Panc1 (cell line): ENCODE measurements around the gene APAF1. TPM values are rescaled to one million over a fixed set of nuclear protein-coding genes. Genes with fewer than 3 reads are reported as not detected.

Experiments used
- ATAC-seq: fragments of 200-7000 bp; cut with Tn5 transposase; 2 replicates; pipeline ENCODE4 v1.9.1; 2020; ENCODE audit warnings: mild to moderate bottlenecking, moderate library complexity
- BruUV-seq: library from RNA; stranded (reverse); fragments of 400-500 nt; replicated peaks from 2 replicates; lab custom pipeline; 2021; lab: Mats Ljungman, UMichigan
- CTCF ChIA-PET: fragments of 300-600 bp; sonication (Branson Sonifier 250); formaldehyde crosslinking; loops from one replicate; lab custom pipeline; 2022; ENCODE audit warnings: antibody characterized with exemption; lab: Charles Lee
- POLR2A ChIA-PET: fragments of 300-600 bp; sonication (Branson Sonifier 250); formaldehyde crosslinking; loops from one replicate; lab custom pipeline; 2022; ENCODE audit warnings: antibody characterized with exemption; lab: Charles Lee
- DNase-seq: peaks from one replicate; pipeline ENCODE4 v3.0.0-alpha.2; 2010; ENCODE audit warnings: low read depth, low spot score
- H3K27ac ChIP-seq: 2 replicates; pipeline ENCODE4 v1.5.1; 2011; ENCODE audit warnings: mild to moderate bottlenecking, low read length, inconsistent platforms
- H3K27me3 ChIP-seq: fragments of 200-500 bp; sonication (Bioruptor generic); 2 replicates; pipeline ENCODE4 v1.6.0; 2014; ENCODE audit warnings: low read length, inconsistent platforms; ENCODE audit not compliant: control insufficient read depth, insufficient read depth
- H3K36me3 ChIP-seq: fragments of 200-500 bp; sonication (Bioruptor generic); 2 replicates; pipeline ENCODE4 v1.5.1; 2014; ENCODE audit warnings: inconsistent platforms, mild to moderate bottlenecking, low read length, moderate library complexity; ENCODE audit not compliant: control insufficient read depth, insufficient read depth
- H3K4me1 ChIP-seq: 2 replicates; pipeline ENCODE4 v1.5.1; 2011; ENCODE audit warnings: inconsistent platforms, mild to moderate bottlenecking, low read length, moderate library complexity; ENCODE audit not compliant: control insufficient read depth, insufficient read depth
- H3K4me3 ChIP-seq, 2 experiments: 2 replicates each; pipeline ENCODE4 v1.5.1; 2011 to 2012; ENCODE audit warnings: low read depth in 2 of 2, low read length in 2 of 2, mild to moderate bottlenecking in 2 of 2, inconsistent platforms in 1 of 2, moderate library complexity in 1 of 2
- H3K9me3 ChIP-seq: fragments of 200-500 bp; sonication (Bioruptor generic); 2 replicates; pipeline ENCODE4 v1.5.1; 2014; ENCODE audit warnings: low read depth, mild to moderate bottlenecking, inconsistent platforms, low read length, moderate library complexity; ENCODE audit not compliant: control insufficient read depth, insufficient read depth
- CTCF ChIP-seq: fragments of 450-650 bp; IDR thresholded peaks from 2 replicates; pipeline ENCODE4 v1.5.1; 2017; ENCODE audit warnings: mild to moderate bottlenecking
- POLR2AphosphoS5 ChIP-seq: IDR thresholded peaks from 2 replicates; pipeline ENCODE4 v1.6.1; 2012; ENCODE audit warnings: mild to moderate bottlenecking, low read depth, low read length, moderate library complexity
- REST ChIP-seq, 2 experiments: IDR thresholded peaks; 2 replicates each; pipeline ENCODE4 v1.6.1; 2011 to 2012; ENCODE audit warnings: low read depth in 2 of 2, control low read depth in 1 of 2, low read length in 1 of 2, mild to moderate bottlenecking in 1 of 2, moderate library complexity in 1 of 2; ENCODE audit not compliant: insufficient read depth in 1 of 2
- SIN3A ChIP-seq: IDR thresholded peaks from 2 replicates; pipeline ENCODE4 v1.6.1; 2012; ENCODE audit warnings: low read depth, mild to moderate bottlenecking, low read length, moderate library complexity, borderline replicate concordance; ENCODE audit not compliant: insufficient read depth
- TCF7L2 ChIP-seq: IDR thresholded peaks from 2 replicates; pipeline ENCODE4 v1.6.1; 2011; ENCODE audit warnings: mild to moderate bottlenecking, low read depth, low read length, inconsistent platforms
- in situ Hi-C: cut with HindIII; loops from 2 replicates; pipeline ENCODE4 v1.10.0; 2016; ENCODE audit warnings: low sequenced_read_pairs, low pct_unique_long_range_greater_than_20kb
- intact Hi-C: fragments of 100-400 bp; cut with micrococcal nuclease; formaldehyde crosslinking; loops from one replicate; pipeline ENCODE4 v1.10.0; 2022; ENCODE audit not compliant: unreplicated experiment
- total RNA-seq: library from RNA; stranded (reverse); gene quantifications from one replicate; pipeline ENCODE4 v1.2.1, GENCODE V29; 2021; ENCODE audit not compliant: unreplicated experiment

APAF1 gene
- total RNA-seq, 1 experiment from 2014 or later = 15.6 TPM

- Histone ChIP-seq H3K27me3 (no peaks in the 10 kb centered on the region), H3K27ac (no peak overlapping the region), H3K9me3 (no peaks in the 10 kb centered on the region), H3K4me3 (no peak overlapping the region), H3K36me3 (peaks cover 12% of the 10 kb centered on the region), H3K4me1 (no peaks in the 10 kb centered on the region)
- ChIA-PET POLR2A (no interaction called here), CTCF (no interaction called here)
- TF ChIP-seq TCF7L2 (no peak), POLR2AphosphoS5 (no peak), SIN3A (no peak), CTCF (no peak), REST (IDR thresholded peaks at IDR 0.05; ENCODE audit: insufficient read depth in 1 of 2, low read depth in 2 of 2, low read length in 1 of 2) (no peak)
- no TSS peak for BruUV-seq
- ATAC-seq (no peak), DNase-seq (no peak)
- in situ Hi-C loops (no loop called here), intact Hi-C loops (no loop called here)
Measured at GRCh38 chr12:98606359-98606988, 38.6 kb upstream of the APAF1 start.

- ChIA-PET CTCF (no interaction called here), POLR2A (interaction anchor here (0.6 kb wide), 1 partner anchor 96 kb away, joined by 17 read pairs; no protein-coding TSS in a partner anchor)
- no TSS peak for BruUV-seq
- Histone ChIP-seq H3K36me3 (no peaks in the 10 kb centered on the region), H3K27ac (no peak overlapping the region), H3K9me3 (no peaks in the 10 kb centered on the region), H3K4me1 (no peaks in the 10 kb centered on the region), H3K4me3 (no peak overlapping the region), H3K27me3 (no peaks in the 10 kb centered on the region)
- TF ChIP-seq REST (IDR thresholded peaks at IDR 0.05; ENCODE audit: insufficient read depth in 1 of 2, low read depth in 2 of 2, low read length in 1 of 2) (no peak), TCF7L2 (no peak), CTCF (no peak), POLR2AphosphoS5 (no peak), SIN3A (no peak)
- DNase-seq (no peak), ATAC-seq (no peak)
- in situ Hi-C loops (no loop called here), intact Hi-C loops (no loop called here)
Measured at GRCh38 chr12:98610596-98610995, 34.5 kb upstream of the APAF1 start.
